Loucy (cell line): ENCODE measurements around the gene YIPF5.

Experiments used
- CTCF ChIP-seq: fragments of 200-600 bp; sonication (generic); conservative IDR thresholded peaks from 2 replicates; pipeline ENCODE4 v1.5.1; 2014; ENCODE audit warnings: mild to moderate bottlenecking, antibody characterized with exemption, low read length
- EZH2phosphoT487 ChIP-seq: fragments of 200-600 bp; IDR thresholded peaks from 2 replicates; pipeline ENCODE4 v1.6.1; 2018; ENCODE audit warnings: antibody characterized with exemption, mild to moderate bottlenecking, moderate library complexity, borderline replicate concordance

DNA sequence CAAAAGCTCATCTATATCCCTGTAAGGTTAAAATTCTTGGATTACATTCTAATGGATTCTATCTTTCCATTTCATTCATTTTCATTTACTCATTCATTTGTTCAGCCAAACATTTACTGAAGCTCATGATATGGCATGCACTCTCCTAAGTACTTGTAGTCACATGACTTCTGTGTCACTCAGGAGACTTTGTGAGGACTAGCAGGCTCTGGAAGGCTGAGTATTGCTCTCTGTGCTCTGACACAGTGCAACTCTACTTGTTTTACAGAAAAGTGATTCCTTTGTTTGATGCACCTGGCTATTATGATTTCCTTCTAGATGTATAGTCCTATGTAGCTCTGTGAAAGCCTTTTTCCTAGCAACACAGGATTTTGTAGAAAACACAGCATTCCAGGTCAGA is 53.0 kb downstream of the YIPF5 start:
- TF ChIP-seq CTCF, result no peak
- no peak for TF ChIP-seq EZH2phosphoT487
